T-helper 1 cell treated with Interleukin-12 subunit alpha and Interleukin-12 subunit beta and Interleukin-4 antibody, amounts not matched to agents 30 μg/mL and 1 μg/mL, for 36 hours (primary cell): Measurements from ENCODE around the gene SAP30L.

Experiments
- H3K27ac Mint-ChIP-seq: one replicate; pipeline ENCODE4 v1.8.0; 2021; ENCODE audit warnings: mild to moderate bottlenecking, mixed read lengths
- H3K27me3 Mint-ChIP-seq: one replicate; pipeline ENCODE4 v1.8.0; 2021; ENCODE audit warnings: low read depth, mixed read lengths
- H3K36me3 Mint-ChIP-seq: one replicate; pipeline ENCODE4 v1.8.0; 2021; ENCODE audit warnings: low read depth, mixed read lengths
- H3K4me1 Mint-ChIP-seq: one replicate; pipeline ENCODE4 v1.8.0; 2021; ENCODE audit warnings: low read depth, mixed read lengths
- H3K4me3 Mint-ChIP-seq: one replicate; pipeline ENCODE4 v1.8.0; 2021; ENCODE audit warnings: mild to moderate bottlenecking, moderate library complexity, mixed read lengths
- H3K9me3 Mint-ChIP-seq: one replicate; pipeline ENCODE4 v1.8.0; 2021; ENCODE audit warnings: mixed read lengths

The SAP30L gene

GRCh38 chr5:154486427-154486866 is 40.6 kb downstream of the SAP30L start:
- peaks cover 8% of the 10 kb centered on the region for H3K4me1 Mint-ChIP-seq
- peaks cover 79% of the 10 kb centered on the region for H3K27me3 Mint-ChIP-seq
- no peaks in the 10 kb centered on the region for H3K36me3 Mint-ChIP-seq
- H3K27ac Mint-ChIP-seq = no peak overlapping the region
- H3K9me3 Mint-ChIP-seq = no peaks in the 10 kb centered on the region
- no peak overlapping the region for H3K4me3 Mint-ChIP-seq

GRCh38 chr5:154487541-154487940 is 41.7 kb downstream of the SAP30L start:
- Mint-ChIP-seq H3K4me1 (peaks cover 8% of the 10 kb centered on the region), H3K27ac (no peak overlapping the region), H3K4me3 (no peak overlapping the region), H3K36me3 (no peaks in the 10 kb centered on the region), H3K9me3 (no peaks in the 10 kb centered on the region), H3K27me3 (peaks cover 78% of the 10 kb centered on the region)

GRCh38 chr5:154491941-154492340 is 46.1 kb downstream of the SAP30L start:
- no peak overlapping the region for H3K4me3 Mint-ChIP-seq
- no peaks in the 10 kb centered on the region for H3K9me3 Mint-ChIP-seq
- H3K4me1 Mint-ChIP-seq = peaks cover 1% of the 10 kb centered on the region
- no peaks in the 10 kb centered on the region for H3K36me3 Mint-ChIP-seq
- peaks cover 72% of the 10 kb centered on the region for H3K27me3 Mint-ChIP-seq
- no peak overlapping the region for H3K27ac Mint-ChIP-seq

DNA sequence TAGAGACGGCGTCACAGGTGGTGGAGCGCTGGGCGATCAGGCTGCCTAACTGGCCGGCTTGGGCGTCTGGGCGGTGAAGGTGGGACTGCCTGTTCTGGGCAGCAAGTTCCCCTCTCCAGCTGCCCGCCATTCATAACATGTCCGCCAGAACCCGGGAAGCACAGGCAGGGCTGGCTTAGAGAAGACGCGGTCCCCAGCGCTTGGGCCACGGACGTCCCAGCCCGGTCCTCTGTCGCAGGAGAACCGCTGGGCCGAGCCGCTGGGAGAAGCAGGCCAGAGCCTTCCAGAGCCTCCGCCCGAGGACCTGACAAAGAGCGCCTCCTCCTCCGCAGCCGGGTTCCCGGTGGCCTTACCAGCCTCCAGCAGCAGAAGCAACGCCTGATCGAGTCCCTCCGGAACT is 47.5 kb downstream of the SAP30L start:
- peaks cover 69% of the 10 kb centered on the region for H3K27me3 Mint-ChIP-seq
- H3K36me3 Mint-ChIP-seq = no peaks in the 10 kb centered on the region
- no peak overlapping the region for H3K4me3 Mint-ChIP-seq
- H3K4me1 Mint-ChIP-seq = no peaks in the 10 kb centered on the region
- H3K27ac Mint-ChIP-seq = no peak overlapping the region
- H3K9me3 Mint-ChIP-seq = no peaks in the 10 kb centered on the region

- Mint-ChIP-seq H3K4me1 (no peaks in the 10 kb centered on the region), H3K4me3 (no peak overlapping the region), H3K9me3 (no peaks in the 10 kb centered on the region), H3K27me3 (peaks cover 71% of the 10 kb centered on the region), H3K27ac (no peak overlapping the region), H3K36me3 (no peaks in the 10 kb centered on the region)
Measured at GRCh38 chr5:154494036-154494435, 48.2 kb downstream of the SAP30L start.

GRCh38 chr5:154498591-154498990 is 52.8 kb downstream of the SAP30L start:
- no peaks in the 10 kb centered on the region for H3K36me3 Mint-ChIP-seq
- no peak overlapping the region for H3K4me3 Mint-ChIP-seq
- peaks cover 2% of the 10 kb centered on the region for H3K4me1 Mint-ChIP-seq
- no peaks in the 10 kb centered on the region for H3K9me3 Mint-ChIP-seq
- H3K27me3 Mint-ChIP-seq = peaks cover 67% of the 10 kb centered on the region
- H3K27ac Mint-ChIP-seq = no peak overlapping the region

- H3K9me3 Mint-ChIP-seq = no peaks in the 10 kb centered on the region
- H3K36me3 Mint-ChIP-seq = no peaks in the 10 kb centered on the region
- no peak overlapping the region for H3K4me3 Mint-ChIP-seq
- peaks cover 4% of the 10 kb centered on the region for H3K4me1 Mint-ChIP-seq
- peaks cover 65% of the 10 kb centered on the region for H3K27me3 Mint-ChIP-seq
- H3K27ac Mint-ChIP-seq = no peak overlapping the region
Measured at GRCh38 chr5:154498994-154499393, 53.2 kb downstream of the SAP30L start.

GRCh38 chr5:154501566-154501965 is 55.8 kb downstream of the SAP30L start:
- Mint-ChIP-seq H3K27ac (no peak overlapping the region), H3K36me3 (no peaks in the 10 kb centered on the region), H3K9me3 (no peaks in the 10 kb centered on the region), H3K4me1 (peaks cover 4% of the 10 kb centered on the region), H3K4me3 (no peak overlapping the region), H3K27me3 (peaks cover 47% of the 10 kb centered on the region)

- H3K4me3 Mint-ChIP-seq = no peak overlapping the region
- H3K27me3 Mint-ChIP-seq = peaks cover 47% of the 10 kb centered on the region
- H3K4me1 Mint-ChIP-seq = peaks cover 4% of the 10 kb centered on the region
- no peak overlapping the region for H3K27ac Mint-ChIP-seq
- no peaks in the 10 kb centered on the region for H3K36me3 Mint-ChIP-seq
- no peaks in the 10 kb centered on the region for H3K9me3 Mint-ChIP-seq
Measured at GRCh38 chr5:154502180-154502579, 56.4 kb downstream of the SAP30L start.

GRCh38 chr5:154503698-154504039 is 57.9 kb downstream of the SAP30L start:
- Mint-ChIP-seq H3K27me3 (peaks cover 38% of the 10 kb centered on the region), H3K27ac (no peak overlapping the region), H3K4me3 (no peak overlapping the region), H3K4me1 (peaks cover 4% of the 10 kb centered on the region), H3K9me3 (no peaks in the 10 kb centered on the region), H3K36me3 (no peaks in the 10 kb centered on the region)

GRCh38 chr5:154505567-154505966 is 59.8 kb downstream of the SAP30L start:
- Mint-ChIP-seq H3K4me1 (peaks cover 4% of the 10 kb centered on the region), H3K9me3 (no peaks in the 10 kb centered on the region), H3K4me3 (no peak overlapping the region), H3K27ac (no peak overlapping the region), H3K36me3 (no peaks in the 10 kb centered on the region), H3K27me3 (peaks cover 29% of the 10 kb centered on the region)

GRCh38 chr5:154506049-154506715 is 60.4 kb downstream of the SAP30L start:
- Mint-ChIP-seq H3K4me3 (no peak overlapping the region), H3K27me3 (peaks cover 26% of the 10 kb centered on the region), H3K4me1 (peaks cover 4% of the 10 kb centered on the region), H3K27ac (no peak overlapping the region), H3K36me3 (no peaks in the 10 kb centered on the region), H3K9me3 (no peaks in the 10 kb centered on the region)

- H3K27ac Mint-ChIP-seq = no peak overlapping the region
- H3K4me1 Mint-ChIP-seq = peaks cover 4% of the 10 kb centered on the region
- H3K9me3 Mint-ChIP-seq = no peaks in the 10 kb centered on the region
- H3K36me3 Mint-ChIP-seq = no peaks in the 10 kb centered on the region
- H3K27me3 Mint-ChIP-seq = peaks cover 21% of the 10 kb centered on the region
- H3K4me3 Mint-ChIP-seq = no peak overlapping the region
Measured at GRCh38 chr5:154506716-154507080, 60.9 kb downstream of the SAP30L start.

DNA sequence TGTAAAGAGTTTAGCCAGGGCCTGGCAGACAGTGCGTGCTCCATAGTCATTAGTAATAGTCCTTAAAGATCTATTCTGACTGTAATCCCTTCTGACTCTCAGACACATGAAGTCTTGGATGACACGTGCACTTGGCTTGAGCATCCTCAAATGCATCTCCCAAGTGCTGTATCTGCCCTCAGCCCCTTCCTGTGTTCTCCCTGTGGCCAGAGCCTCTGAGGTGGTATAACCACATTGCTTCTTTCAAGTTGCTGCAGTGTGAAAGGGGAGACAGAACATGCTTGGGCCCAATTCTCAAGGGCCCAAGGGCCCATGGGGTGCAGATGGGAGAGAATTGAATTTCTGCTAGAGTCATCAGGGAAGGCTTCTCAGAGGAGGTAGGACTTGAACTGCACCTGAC is 62.3 kb downstream of the SAP30L start:
- Mint-ChIP-seq H3K9me3 (no peaks in the 10 kb centered on the region), H3K4me1 (peaks cover 4% of the 10 kb centered on the region), H3K27ac (no peak overlapping the region), H3K27me3 (peaks cover 12% of the 10 kb centered on the region), H3K4me3 (no peak overlapping the region), H3K36me3 (no peaks in the 10 kb centered on the region)

GRCh38 chr5:154509784-154510555 is 64.2 kb downstream of the SAP30L start:
- Mint-ChIP-seq H3K4me3 (no peak overlapping the region), H3K4me1 (peaks cover 4% of the 10 kb centered on the region), H3K27me3 (peaks cover 20% of the 10 kb centered on the region), H3K36me3 (no peaks in the 10 kb centered on the region), H3K9me3 (no peaks in the 10 kb centered on the region), H3K27ac (no peak overlapping the region)
